ENCODE results near the gene UAP1L1.

UAP1L1 gene

GRCh38 chr9:137075275-137075775, 2.0 kb upstream of the UAP1L1 start:
- no peak for DNase-seq (ENCODE audit: low spot score)

GRCh38 chr9:137076636-137077009, 694 bp upstream of the UAP1L1 start:
- DNase-seq (ENCODE audit: low spot score) = no peak

GRCh38 chr9:137077758-137078693, 709 bp downstream of the UAP1L1 start:
- no peak for DNase-seq (ENCODE audit: low spot score)

- DNase-seq (ENCODE audit: low spot score) = no peak
These were observed 1.5 kb downstream of the UAP1L1 start for GRCh38 chr9:137078701-137079400.

GRCh38 chr9:137079401-137079787, 2.1 kb downstream of the UAP1L1 start:
- no peak for DNase-seq (ENCODE audit: low spot score)

GRCh38 chr9:137080260-137081122, 3.2 kb downstream of the UAP1L1 start:
- no peak for DNase-seq (ENCODE audit: low spot score)

GRCh38 chr9:137082222-137082924, 5.1 kb downstream of the UAP1L1 start:
- no peak for DNase-seq (ENCODE audit: low spot score)

GRCh38 chr9:137082925-137083290, 5.6 kb downstream of the UAP1L1 start:
- DNase-seq (ENCODE audit: low spot score) = no peak

GRCh38 chr9:137083394-137084004, 6.2 kb downstream of the UAP1L1 start:
- DNase-seq (ENCODE audit: low spot score) = peak; percentile 46

- no peak for DNase-seq (ENCODE audit: low spot score)
These were observed 7.2 kb downstream of the UAP1L1 start for GRCh38 chr9:137084526-137084925.

- no peak for DNase-seq (ENCODE audit: low spot score)
These were observed 8.7 kb downstream of the UAP1L1 start for GRCh38 chr9:137085920-137086530.

GRCh38 chr9:137086531-137087408, 9.5 kb downstream of the UAP1L1 start, which contains the start of gene MAN1B1:
MAN1B1 (plus strand) TSS chr9:137086985; CDS start chr9:137087000, 15 bp downstream.
- DNase-seq (ENCODE audit: low spot score) = peak; percentile 98

- no peak for DNase-seq (ENCODE audit: low spot score)
These were observed 10.2 kb downstream of the UAP1L1 start for GRCh38 chr9:137087409-137087925.

GRCh38 chr9:137088121-137088520, 10.8 kb downstream of the UAP1L1 start:
- no peak for DNase-seq (ENCODE audit: low spot score)

GRCh38 chr9:137089232-137089947, 12.1 kb downstream of the UAP1L1 start:
- DNase-seq (ENCODE audit: low spot score) = no peak

- DNase-seq (ENCODE audit: low spot score) = no peak
These were observed 18.6 kb downstream of the UAP1L1 start for GRCh38 chr9:137095664-137096517.

GRCh38 chr9:137096785-137097546, 19.6 kb downstream of the UAP1L1 start:
- no peak for DNase-seq (ENCODE audit: low spot score)
